Activated T-cell treated with anti-CD3 and anti-CD28 coated beads for 24 hours (primary cell): ENCODE data around the gene JAK3.
"Not testable (repeated sequence)": the region's sequence is repeated elsewhere in the genome, so short reads cannot be mapped to it uniquely, and the experiment has no call there.

ENCODE experiments used
- DNase-seq: peaks from one replicate; pipeline ENCODE4 v3.0.0-alpha.2; 2020; ENCODE audit warnings: low read depth

Gene JAK3

DNA sequence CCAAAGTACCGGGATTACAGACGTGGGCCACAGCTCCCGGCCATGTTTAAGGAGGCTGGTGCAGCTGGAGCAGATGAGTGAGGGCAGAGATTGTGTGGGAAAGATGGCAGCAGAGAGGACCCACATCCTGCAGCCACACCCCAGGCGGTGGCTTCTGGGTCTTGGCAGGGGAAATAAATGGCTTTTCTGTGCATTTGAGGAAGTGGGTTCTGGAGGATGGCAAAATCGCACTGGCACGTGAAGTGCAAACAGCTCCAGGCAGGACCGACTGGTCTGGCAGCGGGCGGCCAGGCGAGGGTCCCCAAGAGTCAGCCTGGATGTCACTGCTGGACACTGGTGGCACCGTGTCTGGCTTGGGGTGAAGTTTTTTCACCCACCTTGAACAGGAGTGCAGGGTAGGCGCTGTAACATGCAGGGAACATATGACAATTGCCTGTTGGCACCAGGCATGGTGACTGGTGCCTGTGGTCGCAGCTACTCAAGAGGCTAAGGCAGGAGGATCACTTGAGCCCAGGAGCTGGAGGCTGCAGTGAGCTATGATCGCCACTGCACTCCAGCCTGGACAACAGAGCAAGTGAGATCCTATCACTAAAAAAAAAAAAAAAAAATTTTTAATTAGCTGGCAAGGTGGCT lies 44.4 kb downstream of the JAK3 start:
- DNase-seq, result no peak

DNA sequence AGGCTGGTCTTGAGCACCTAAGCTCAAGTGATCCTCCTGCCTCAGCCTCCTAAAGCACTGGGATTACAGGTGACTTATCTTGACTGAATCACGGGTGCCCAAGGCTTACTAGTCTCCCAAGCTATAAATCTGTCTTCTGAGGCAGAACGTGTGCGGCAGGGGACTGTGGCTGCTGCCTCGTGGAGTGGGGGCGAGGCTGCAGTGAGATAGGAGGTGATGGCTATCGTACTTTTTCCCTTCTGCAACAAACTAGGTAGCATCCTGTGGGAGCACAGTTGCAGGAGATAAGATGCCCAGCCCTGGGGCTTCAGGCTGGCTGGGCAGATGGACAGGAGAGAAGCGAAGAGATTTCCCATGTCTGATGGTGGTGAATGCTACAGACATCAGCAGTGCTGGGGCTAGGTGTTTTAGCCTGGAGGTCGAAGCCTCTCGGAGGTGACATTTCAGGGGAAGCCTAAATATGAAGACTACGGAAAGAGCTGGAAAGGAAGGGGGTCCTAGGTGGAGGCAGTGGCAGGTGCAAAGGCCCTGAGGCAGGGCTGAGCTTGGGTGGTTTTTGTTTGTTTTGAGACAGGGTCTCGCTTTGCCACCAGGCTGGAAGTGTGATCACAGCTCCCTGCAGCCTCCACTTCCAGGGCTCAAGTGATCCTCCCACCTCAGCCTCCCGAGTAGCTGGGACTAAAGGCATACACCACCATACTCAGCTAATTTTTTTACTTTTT lies 45.5 kb downstream of the JAK3 start:
- DNase-seq, result no peak

DNA sequence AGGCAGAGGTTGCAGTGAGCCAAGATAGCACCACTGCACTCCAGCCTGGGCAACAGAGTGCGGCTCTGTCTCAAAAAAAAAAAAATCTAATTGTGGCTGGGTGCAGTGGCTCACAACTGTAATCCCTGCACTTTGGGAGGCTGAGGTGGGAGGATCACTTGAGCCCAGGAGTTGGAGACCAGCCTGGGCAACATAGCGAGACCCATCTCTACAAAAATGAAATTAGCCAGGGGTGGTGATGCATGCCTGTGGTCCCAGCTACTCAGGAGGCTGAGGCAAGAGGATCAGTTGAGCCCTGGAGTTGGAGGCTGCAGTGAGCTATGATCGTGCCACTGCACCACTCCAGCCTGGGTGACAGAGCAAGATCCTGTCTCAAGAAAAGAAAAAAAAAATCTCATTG lies 49.2 kb downstream of the JAK3 start:
- DNase-seq, result not testable (repeated sequence)

DNA sequence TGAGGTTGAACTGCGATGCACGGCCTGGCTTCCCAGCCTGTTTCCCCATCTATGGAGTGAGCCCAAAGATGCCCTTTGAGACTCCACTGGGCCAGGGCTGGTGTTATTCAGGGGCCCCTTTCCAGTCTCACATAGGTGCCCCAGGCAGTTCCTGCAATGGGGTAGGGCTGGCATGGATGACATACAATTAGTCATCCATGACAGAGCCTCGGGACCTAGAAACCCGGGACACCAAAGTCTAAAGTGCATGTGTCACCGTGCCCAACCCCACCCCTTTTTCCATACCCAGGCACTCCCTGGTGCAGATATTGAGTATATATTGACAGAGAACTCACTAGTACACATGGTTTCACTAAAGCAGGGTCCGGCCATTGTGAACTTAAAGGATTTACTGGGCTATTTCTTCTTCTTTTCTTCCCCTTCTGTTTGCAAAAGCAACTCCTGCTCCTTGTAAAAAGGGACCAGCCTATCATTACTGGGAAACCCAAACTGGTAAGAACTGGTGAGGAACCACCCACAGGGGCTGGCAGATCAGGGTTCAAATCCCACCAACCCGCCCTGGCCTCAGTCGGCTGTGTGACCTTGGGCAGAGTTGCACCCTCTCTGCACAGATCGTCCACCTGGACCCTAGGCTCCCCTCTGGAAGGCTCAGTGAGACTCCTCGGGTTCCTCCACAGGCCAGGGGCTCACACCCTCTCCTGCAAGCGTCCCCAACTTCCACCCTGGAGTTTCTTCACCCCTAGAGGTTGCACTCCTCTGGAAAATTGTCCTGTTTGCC lies 50.2 kb downstream of the JAK3 start:
- peak; percentile 50 for DNase-seq

DNA sequence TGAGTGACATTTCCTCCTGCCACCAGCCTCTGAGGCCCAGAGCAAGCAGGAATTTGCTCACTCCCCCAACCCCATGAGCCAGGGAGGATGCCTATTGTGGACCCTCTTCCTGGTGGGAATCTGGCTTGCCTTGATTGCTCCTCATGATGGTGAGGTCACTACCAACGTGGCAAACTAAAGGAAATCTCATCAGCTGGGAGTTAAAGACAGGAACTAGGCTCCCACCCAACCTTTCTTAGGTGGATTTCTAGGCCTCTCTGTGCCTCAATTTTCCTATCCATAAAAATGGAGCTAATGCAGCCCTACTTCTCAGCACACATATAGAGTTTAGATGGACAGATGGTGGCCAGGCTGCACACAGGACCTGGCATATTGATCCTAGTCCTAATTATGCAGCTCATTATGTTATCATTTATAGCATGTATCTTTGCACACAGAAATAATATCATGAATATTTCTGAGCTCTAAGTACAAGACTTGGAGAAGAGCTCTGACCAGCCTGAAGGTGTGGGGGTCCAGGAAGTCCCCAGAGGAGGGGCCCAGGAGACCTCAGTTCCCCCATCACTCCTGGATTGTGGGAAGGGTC lies 50.9 kb downstream of the JAK3 start:
- no peak for DNase-seq

DNA sequence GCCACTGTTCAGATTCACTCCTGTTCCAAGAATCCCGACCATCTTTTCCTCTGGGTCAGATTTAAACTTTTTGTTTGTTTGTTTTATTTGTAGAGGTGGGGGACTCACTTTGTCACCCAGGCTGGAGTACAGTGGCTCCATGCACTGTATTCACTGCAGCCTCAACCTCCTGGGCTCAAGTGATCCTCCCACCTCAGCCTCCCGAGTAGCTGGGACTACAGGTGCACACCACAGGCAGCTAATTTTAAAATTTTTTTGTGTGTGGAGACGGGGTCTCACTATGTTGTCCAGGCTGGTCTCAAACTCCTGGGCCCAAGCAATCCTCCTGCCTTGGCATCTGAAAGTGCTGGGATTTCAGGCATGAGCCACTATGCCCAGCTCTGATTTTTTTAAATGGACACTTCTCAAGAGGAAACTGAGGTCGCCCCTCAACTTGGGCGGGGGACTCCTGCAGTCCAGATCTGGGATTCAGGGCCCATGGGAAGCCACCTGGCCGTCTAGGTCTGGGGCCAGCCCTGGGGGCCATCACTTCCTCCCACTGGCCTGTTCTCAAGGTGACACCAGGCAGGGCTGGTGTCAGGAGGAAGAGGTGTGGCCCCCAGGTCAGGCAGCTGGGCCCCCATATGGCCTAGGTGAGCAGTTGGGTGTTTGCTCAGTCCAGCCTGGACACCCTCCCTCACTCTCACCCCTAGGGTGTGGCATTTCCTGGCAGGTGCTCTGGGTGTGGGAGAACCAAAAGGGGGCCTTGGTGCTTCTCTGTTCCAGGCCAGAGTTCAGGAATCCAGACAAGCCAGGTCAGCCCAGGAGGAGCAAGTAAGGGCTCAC lies 51.6 kb downstream of the JAK3 start:
- DNase-seq, result no peak

DNA sequence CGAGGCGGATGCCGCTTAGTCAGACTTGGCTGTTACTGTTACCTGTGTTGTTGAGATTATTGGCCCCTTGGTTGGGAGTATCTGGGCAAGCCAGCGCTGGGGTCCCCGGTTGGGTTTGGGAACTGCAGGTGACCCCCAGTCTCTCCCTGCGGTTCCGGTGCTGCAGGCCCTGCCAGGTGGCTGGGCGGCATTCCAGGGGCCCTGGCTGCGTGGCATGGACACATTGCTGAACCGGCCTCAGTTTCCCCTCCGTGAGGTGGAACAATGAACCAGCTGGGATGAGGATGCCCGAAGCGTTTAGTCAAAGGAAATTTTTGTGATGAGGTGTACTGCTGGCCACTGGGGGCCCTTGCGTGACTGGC lies 52.3 kb downstream of the JAK3 start:
- no peak for DNase-seq

DNA sequence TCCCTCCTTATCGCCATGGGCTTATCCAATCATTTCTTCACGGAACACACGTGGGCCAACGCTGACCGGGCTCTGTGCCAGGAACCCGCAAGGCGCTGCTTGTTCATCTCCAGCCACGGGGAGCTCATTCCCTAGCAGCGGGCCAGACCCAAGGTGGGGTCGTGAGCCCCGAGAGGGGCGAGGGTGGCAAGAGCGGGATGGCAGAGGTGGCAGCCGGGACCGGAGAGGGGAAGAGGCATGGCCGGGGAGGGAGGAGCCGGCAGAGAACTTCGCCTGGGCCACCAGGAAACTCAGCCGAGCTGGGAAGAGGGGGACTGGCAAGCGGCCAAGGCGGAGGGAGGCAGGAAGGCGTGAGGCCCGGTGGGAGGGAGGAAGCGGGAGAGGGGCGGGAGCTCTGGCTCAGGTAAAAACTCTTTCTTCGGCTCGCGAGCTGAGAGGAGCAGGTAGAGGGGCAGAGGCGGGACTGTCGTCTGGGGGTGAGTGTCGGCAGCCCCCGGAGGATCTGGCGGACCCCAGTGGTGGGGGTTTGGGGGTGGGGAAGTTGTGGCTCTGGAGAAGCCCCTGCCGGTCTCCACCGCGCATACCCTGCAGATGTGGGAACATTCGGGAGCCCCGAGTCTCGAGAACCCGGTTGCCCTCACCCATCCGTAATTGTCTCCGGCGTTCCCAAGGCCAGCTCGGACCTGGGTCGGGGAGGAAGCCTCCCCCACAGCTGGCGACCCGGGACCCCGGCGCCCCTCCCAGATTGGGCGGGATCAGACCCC lies 52.9 kb downstream of the JAK3 start, which contains the start of gene B3GNT3:
TSS of gene B3GNT3 (plus strand) at position 408 of the 764 bp plus-strand sequence. CDS start 12,670 bp downstream, outside the sequence.
- no peak for DNase-seq

DNA sequence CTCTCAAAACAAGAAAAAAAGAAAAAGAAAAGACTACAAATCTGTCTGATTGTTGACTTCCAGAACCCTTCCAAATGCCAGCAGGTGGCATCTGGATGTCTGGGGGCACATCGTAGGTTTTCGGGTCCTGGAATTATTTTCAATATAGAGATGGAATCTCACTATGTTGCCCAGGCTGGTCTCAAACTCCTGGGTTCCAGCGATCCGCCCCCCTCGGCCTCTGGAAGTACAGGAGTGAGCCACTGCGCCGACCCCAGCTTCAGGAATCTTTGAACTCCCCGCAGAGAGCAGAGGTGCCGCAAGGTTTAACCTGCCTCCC lies 53.4 kb downstream of the JAK3 start:
- no peak for DNase-seq

DNA sequence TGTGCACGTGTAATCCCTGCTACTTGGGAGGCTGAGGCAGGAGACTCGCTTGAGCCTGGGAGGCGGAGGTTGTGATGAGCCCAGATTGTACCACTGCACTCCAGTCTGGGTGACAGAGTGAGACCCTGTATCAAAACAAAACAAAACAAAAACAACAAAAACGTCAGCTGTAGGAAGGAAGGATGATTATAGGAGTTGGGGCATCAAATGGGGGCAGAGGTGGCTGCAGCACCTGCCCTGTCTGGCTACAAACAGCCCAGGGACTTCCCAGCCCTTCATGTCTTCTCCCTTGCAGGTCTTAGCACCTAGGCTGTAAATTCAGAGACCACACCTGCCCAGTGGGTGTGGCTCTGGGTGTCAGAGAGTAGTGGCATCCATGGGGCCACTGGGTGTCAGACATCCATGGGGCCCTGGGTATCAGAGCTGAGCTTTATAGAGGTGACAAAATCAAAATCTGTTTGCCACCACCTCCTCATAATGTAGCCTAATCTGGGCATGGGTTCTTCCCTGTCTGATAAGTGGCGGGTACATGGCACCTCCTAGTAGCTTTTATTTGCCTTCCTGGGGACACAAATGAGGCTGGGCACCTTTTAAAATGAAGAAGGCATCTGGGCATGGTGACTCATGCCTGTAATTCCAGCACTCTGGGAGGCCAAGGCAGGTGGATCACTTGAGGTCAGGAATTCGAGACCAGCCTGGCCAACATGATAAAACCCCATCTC lies 57.6 kb downstream of the JAK3 start:
- no peak for DNase-seq

DNA sequence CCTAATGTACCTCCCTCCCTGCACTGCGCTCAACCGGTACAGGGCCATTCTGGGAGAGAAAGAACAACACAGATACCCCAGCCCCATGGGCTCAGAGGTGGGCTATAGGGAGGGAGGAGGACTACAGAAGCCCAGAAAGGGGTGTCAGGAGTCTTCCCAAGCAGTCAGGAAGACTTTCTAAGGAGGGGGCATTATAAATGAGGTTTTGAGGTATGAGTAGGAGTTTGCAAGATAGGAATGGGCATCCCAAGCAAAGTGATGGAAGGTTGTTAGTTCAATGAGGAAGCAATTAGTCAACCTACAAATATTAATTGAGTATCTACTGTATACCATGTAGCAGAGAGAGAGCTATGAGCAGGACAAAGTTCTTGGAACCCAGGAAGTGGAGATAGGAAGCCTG lies 59.1 kb downstream of the JAK3 start:
- DNase-seq, result no peak

DNA sequence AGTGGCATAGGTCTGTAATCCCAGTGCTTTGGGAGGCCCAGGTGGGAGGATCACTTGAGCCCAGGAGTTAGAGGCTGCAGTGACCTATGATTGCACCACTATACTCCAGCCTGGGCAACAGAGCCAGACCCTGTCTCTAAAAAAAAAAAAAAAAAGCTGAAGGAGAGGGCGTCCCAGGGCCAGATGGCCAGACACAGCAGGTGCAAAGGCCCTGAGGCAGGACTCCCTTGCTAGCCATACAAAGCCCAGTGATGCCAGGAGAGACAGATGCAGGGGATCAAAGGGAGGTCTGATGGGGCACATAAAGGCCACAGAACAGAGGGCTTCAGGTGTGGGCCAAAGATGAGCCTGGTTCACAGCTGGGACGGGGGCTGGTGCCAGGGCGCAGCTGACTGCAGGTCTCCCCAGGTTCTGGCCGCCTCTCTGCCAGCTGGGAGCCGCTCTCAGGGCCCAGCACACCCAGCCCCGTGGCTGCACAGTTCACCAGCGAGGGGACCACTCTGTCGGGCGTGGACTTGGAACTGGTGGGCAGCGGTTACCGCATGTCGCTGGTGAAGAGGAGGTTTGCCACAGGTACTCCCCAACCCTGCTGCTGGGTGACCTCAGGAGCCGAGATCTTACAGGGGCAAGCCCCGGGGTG lies 60.4 kb downstream of the JAK3 start:
- DNase-seq, result no peak

DNA sequence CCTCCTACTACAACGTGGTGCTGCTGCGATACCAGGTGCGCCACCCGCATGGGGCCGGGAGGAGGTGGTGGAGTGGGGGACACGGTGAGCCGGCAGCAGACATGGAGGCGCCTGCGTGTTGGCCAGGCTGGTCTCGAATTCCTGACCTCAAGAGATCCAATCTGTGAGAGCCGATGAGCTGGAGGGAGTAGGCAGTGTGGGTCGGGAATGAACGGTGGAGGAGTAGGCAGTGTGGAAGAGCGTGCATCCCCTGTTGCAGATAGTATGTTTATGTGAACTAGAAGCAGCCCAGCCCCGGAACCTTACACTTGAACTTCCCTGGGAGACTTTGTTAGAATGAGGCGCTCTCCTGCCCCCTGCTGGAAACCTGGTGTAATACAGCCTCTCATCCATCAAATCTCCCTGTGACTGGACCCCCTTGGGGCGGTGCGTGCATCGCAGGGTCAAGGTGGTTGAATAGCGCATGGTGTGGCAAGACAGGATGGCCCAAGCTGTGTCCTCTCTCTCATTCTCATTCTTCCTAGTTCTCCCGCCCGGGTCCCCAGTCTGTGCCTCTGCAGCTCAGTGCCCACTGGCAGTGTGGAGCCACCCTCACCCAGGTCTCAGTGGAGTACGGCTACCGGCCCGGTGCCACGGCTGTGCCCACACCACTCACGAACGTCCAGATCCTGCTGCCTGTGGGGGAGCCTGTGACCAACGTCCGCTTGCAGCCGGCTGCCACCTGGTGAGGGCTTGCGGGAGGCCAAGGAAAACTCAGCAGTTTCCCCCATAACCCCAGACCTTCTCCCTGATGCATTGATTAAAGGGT lies 63.4 kb downstream of the JAK3 start:
- peak; percentile 64 for DNase-seq

DNA sequence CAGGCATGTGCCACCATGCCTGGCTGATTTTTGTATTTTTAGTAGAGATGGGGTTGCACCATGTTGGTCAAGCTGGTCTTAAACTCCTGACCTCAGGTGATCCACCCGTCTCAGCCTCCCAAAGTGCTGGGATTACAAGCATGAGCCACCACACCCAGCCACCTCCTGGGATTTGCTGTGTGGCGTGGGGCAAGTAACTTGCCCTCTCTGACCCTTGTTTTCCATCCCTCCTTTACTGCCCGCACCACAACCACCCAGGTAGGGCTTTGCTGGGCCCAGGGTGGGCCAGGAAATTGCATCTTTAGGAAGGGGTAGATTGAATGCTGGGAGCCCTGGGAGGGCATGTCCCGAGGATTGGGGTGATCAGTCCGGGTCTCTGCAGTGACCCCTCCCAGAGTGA lies 64.1 kb downstream of the JAK3 start:
- not testable (repeated sequence) for DNase-seq

DNA sequence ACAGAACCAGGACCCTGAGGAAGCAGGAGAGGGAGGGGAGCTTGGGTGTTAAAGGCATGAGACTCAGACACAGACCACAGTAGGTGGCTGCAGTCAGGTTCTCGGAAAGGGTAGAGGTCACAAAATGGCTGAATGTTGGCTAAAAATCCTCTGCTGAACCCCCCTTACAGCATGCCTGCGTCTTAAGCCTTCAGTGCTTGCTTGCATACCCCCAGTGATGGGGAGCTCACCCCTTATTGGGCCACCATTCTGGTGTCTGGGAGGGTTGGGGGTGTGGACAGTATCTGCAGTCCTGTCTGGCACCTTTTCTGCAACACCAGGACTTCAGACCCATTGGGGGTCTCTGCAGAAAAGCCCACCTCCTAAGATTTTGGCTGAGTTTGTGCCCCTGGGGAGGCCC lies 67.0 kb downstream of the JAK3 start:
- no peak for DNase-seq

DNA sequence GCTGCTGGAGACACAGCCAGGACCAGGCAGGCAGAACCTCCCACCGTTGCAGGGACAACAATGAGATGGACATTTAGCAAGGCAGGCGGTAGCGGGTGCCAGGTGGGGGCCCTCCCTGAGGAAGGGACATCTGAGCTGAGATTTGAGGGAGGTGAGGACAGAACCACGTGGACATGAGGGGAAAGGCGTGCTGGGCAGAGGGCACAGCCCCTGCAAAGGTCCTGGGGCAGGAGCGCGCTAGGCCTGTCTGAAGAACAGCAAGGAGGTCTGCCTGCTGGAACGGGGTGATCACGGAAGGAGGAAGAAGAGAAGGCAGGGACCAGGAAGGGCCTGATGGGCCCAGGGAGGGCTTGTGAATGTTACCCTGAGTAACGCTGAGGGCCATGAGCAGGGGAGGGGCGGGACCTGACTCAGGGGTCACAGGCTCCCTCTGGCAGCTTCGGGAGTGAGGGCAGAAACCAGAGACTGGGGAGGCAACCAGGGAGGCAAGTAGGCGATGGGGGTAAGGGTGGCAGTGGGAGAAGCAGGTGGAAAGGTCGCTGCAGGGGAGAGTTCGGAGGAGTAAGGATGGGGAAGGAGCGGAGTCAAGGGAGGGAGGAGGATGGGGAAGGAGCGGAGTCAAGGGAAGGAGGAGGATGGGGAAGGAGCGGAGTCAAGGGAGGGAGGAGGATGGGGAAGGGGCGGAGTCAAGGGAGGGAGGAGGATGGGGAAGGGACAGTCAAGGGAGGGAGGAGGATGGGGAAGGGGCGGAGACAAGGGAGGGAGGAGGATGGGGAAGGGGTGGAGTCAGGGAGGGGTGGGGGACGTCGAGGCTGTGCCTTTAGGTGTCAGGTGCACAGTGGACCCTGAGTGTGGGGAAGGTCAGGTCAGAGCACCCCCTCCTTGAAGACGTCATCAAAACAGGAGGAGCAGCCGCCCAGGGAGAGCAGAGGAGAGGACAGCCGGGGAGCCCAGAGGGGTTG lies 68.5 kb downstream of the JAK3 start:
- DNase-seq, result no peak

DNA sequence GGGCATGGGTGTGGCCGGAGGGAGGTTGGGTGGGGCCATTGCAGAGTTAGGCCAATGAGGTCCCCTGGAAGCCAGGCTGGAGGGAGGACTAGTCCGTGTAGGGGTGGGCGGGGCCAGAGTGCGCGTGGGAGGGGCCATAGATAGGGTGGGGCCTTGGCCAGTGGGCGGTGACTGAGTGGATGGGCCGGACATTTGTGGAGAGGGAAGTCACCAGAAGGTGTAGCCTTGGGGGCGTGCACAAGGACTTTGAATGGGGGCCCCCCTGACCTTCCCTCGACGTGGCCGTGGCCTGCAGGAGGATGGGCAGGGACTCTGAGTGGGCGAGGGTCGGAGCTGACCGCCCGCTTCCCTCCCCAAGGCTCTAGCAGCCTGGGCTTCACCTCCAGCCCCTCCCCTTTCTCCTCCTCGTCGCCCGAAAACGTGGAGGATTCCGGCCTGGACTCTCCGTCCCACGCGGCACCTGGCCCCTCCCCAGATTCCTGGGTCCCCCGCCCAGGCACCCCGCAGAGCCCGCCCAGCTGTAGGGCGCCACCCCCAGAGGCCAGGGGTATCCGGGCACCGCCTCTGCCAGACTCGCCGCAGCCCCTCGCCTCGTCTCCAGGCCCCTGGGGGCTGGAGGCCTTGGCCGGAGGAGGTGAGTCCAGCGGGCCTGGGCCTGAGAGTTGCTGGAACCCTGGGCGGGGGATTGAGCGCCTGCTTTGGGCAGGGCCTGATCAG lies 69.4 kb downstream of the JAK3 start:
- DNase-seq, result peak; percentile 37
